GM12892 (cell line): ENCODE results near the gene PVR.

Experiments used
- POLR2AphosphoS5 ChIP-seq: IDR thresholded peaks from 2 replicates; pipeline ENCODE4 v1.6.1; 2011; ENCODE audit warnings: low read depth, low read length, control low read depth
- TAF1 ChIP-seq: IDR thresholded peaks from 2 replicates; pipeline ENCODE4 v1.6.1; 2011; ENCODE audit warnings: low read depth, mild to moderate bottlenecking, control low read depth, low read length, borderline replicate concordance

- TF ChIP-seq POLR2AphosphoS5 (no peak), TAF1 (no peak)
Observed at GRCh38 chr19:44645407-44646048, 1.8 kb downstream of the PVR start.
